Breast epithelium (tissue), 3 donors: ENCODE measurements around the gene PSORS1C1.

Source experiments
- POLR2A ChIP-seq: fragments of 450-650 bp; IDR thresholded peaks from one replicate; pipeline ENCODE4 v1.6.1; 2016; ENCODE audit warnings: antibody characterized with exemption, mild to moderate bottlenecking, moderate library complexity
- POLR2AphosphoS5 ChIP-seq, 3 donors: sonication (generic); formaldehyde crosslinking; IDR thresholded peaks; one replicate each; pipeline ENCODE4 v1.6.1; 2017; ENCODE audit warnings: antibody characterized with exemption in 3 of 3
- TF ChIP-seq, protein P1 (sequence below), 3 donors: fragments of 450-650 bp; IDR thresholded peaks; one replicate each; pipeline ENCODE4 v1.5.1; 2016 to 2017; ENCODE audit warnings: antibody characterized with exemption in 3 of 3, mild to moderate bottlenecking in 3 of 3, moderate library complexity in 3 of 3

DNA sequence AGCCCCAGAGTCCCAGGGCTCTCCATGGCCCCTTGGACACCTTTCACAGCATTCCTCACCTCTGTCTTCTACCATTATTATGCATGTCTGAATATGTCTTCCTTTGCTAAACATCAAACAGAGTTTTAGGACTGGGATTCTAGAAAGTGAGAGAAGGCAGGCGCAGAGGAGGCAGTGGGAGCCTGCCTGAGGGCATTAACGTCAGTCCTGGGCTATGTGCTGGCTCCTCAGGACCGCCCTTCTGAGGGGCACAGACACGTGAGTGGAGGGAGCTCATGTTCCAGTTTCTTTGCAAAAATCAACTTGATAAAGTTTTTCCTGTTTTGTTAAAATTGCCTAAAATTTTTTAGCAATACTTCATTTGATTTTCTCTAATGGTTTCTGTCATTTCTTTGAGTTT is 40.2 kb upstream of the PSORS1C1 start:
- TF ChIP-seq, protein P1, sequence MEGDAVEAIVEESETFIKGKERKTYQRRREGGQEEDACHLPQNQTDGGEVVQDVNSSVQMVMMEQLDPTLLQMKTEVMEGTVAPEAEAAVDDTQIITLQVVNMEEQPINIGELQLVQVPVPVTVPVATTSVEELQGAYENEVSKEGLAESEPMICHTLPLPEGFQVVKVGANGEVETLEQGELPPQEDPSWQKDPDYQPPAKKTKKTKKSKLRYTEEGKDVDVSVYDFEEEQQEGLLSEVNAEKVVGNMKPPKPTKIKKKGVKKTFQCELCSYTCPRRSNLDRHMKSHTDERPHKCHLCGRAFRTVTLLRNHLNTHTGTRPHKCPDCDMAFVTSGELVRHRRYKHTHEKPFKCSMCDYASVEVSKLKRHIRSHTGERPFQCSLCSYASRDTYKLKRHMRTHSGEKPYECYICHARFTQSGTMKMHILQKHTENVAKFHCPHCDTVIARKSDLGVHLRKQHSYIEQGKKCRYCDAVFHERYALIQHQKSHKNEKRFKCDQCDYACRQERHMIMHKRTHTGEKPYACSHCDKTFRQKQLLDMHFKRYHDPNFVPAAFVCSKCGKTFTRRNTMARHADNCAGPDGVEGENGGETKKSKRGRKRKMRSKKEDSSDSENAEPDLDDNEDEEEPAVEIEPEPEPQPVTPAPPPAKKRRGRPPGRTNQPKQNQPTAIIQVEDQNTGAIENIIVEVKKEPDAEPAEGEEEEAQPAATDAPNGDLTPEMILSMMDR (IDR thresholded peaks at IDR 0.05), result no peak
- no peak for TF ChIP-seq POLR2A
- no peak for TF ChIP-seq POLR2AphosphoS5 (IDR thresholded peaks at IDR 0.05)
